DOHH2 (cell line): ENCODE measurements around the gene ETFA.

Experiments
- EZH2phosphoT487 ChIP-seq: fragments of 200-600 bp; sonication (generic); IDR thresholded peaks from 2 replicates; pipeline ENCODE4 v1.6.1; 2017; ENCODE audit warnings: borderline replicate concordance, mild to moderate bottlenecking, antibody characterized with exemption, low read length, moderate library complexity, mixed read lengths
- TF ChIP-seq, protein P1 (sequence below): fragments of 200-600 bp; sonication (generic); IDR thresholded peaks from one replicate; pipeline ENCODE4 v1.5.1; 2014; ENCODE audit warnings: antibody characterized with exemption, mild to moderate bottlenecking, low read depth, low read length; ENCODE audit not compliant: poor library complexity, severe bottlenecking

DNA sequence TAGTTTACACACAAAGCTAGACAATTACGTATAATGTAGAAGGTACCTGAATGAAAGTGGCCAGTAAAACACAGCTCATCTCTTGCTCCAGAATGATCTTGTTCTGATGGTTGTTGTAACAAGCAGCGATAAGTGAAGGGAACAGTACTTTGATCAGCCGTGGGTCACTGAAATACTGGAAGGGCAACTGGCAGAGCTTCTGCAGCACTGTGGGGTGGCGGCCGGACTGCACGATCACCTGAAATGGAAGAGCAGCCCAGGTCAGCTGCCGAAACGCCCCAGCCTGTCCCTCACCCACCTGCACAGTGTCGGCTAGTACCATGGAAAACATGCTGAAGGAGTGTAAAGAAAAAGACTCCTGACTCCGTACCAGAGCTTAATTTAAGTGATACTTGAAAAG is 42.6 kb upstream of the ETFA start:
- TF ChIP-seq, protein P1, sequence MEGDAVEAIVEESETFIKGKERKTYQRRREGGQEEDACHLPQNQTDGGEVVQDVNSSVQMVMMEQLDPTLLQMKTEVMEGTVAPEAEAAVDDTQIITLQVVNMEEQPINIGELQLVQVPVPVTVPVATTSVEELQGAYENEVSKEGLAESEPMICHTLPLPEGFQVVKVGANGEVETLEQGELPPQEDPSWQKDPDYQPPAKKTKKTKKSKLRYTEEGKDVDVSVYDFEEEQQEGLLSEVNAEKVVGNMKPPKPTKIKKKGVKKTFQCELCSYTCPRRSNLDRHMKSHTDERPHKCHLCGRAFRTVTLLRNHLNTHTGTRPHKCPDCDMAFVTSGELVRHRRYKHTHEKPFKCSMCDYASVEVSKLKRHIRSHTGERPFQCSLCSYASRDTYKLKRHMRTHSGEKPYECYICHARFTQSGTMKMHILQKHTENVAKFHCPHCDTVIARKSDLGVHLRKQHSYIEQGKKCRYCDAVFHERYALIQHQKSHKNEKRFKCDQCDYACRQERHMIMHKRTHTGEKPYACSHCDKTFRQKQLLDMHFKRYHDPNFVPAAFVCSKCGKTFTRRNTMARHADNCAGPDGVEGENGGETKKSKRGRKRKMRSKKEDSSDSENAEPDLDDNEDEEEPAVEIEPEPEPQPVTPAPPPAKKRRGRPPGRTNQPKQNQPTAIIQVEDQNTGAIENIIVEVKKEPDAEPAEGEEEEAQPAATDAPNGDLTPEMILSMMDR: no peak
- TF ChIP-seq EZH2phosphoT487: no peak
